Large intestine (tissue), 3 donors: ENCODE data around the gene ALOX15. TPM values are rescaled to one million over a fixed set of nuclear protein-coding genes. Genes with fewer than 3 reads are reported as not detected.
"Not testable (repeated sequence)": the region's sequence is repeated elsewhere in the genome, so short reads cannot be mapped to it uniquely, and the experiment has no call there.

ENCODE experiments used
- DNase-seq, 2 donors: peaks; one replicate each; pipeline versions ENCODE4 v3.0.0 to v3.0.0-alpha.2; 2013
- H3K27ac ChIP-seq: one replicate; pipeline ENCODE4 v1.5.1; 2013; ENCODE audit warnings: low read length
- H3K27me3 ChIP-seq: 2 replicates; pipeline ENCODE4 v1.6.1; 2013; ENCODE audit warnings: low read length; ENCODE audit not compliant: control insufficient read depth, insufficient read depth
- H3K36me3 ChIP-seq: 2 replicates; pipeline ENCODE4 v1.6.1; 2013; ENCODE audit warnings: low read length; ENCODE audit not compliant: control insufficient read depth, insufficient read depth
- H3K4me1 ChIP-seq: one replicate; pipeline ENCODE4 v1.6.1; 2013; ENCODE audit warnings: low read length; ENCODE audit not compliant: control insufficient read depth, insufficient read depth
- H3K4me3 ChIP-seq: one replicate; pipeline ENCODE4 v1.5.1; 2013; ENCODE audit warnings: low read length
- H3K9me3 ChIP-seq: one replicate; pipeline ENCODE4 v1.6.1; 2013; ENCODE audit warnings: mild to moderate bottlenecking, low read depth, low read length, moderate library complexity; ENCODE audit not compliant: control insufficient read depth
- WGBS: methylation state at CpG from one replicate; pipeline ENCODE4 v1.1.5; 2013; ENCODE audit warnings: low lambda C conversion rate; ENCODE audit not compliant: insufficient coverage; 5-methylcytosine and 5-hydroxymethylcytosine counted together
- polyA plus RNA-seq: library from polyadenylated mRNA; unstranded; fragments of 120-200 nt; gene quantifications from one replicate; pipeline ENCODE4 v1.2.1, GENCODE V29; 2013

The ALOX15 gene
- polyA plus RNA-seq, 1 donor, result 2.2 TPM

GRCh38 chr17:4607261-4607741, 34.2 kb downstream of the ALOX15 start:
- Histone ChIP-seq H3K9me3 (no peaks in the 10 kb centered on the region), H3K4me3 (no peak overlapping the region), H3K27ac (peak overlapping the region; percentile 82), H3K27me3 (no peaks in the 10 kb centered on the region), H3K36me3 (peaks cover 4% of the 10 kb centered on the region), H3K4me1 (peaks cover 49% of the 10 kb centered on the region)
- no CpG with 5 or more reads among the region's 25 CpGs for whole genome bisulfite sequencing
- peak; percentile 59 to 79 for DNase-seq

GRCh38 chr17:4605826-4606225, 35.7 kb downstream of the ALOX15 start:
- Histone ChIP-seq H3K9me3 (no peaks in the 10 kb centered on the region), H3K4me3 (no peak overlapping the region), H3K36me3 (peaks cover 4% of the 10 kb centered on the region), H3K27me3 (no peaks in the 10 kb centered on the region), H3K27ac (peak overlapping the region; percentile 44), H3K4me1 (peaks cover 48% of the 10 kb centered on the region)
- DNase-seq, result peak; percentile 71 to 81
- WGBS, result no CpG with 5 or more reads among the region's 12 CpGs

- H3K4me1 ChIP-seq, result peaks cover 54% of the 10 kb centered on the region
- H3K27me3 ChIP-seq, H3K4me3 ChIP-seq, DNase-seq, H3K36me3 ChIP-seq, H3K9me3 ChIP-seq, H3K27ac ChIP-seq: not testable (repeated sequence)
- WGBS, result no CpG with 5 or more reads among the region's 11 CpGs
Observed at GRCh38 chr17:4604736-4605135, 36.7 kb downstream of the ALOX15 start.

- Histone ChIP-seq H3K27ac (no peak overlapping the region), H3K4me1 (peaks cover 54% of the 10 kb centered on the region)
- WGBS, result no CpG with 5 or more reads among the region's 18 CpGs
Observed at GRCh38 chr17:4604111-4604644, 37.3 kb downstream of the ALOX15 start.

GRCh38 chr17:4602041-4602440, 39.4 kb downstream of the ALOX15 start:
- no CpG with 5 or more reads among the region's 5 CpGs for WGBS
- Histone ChIP-seq H3K36me3 (peaks cover 13% of the 10 kb centered on the region), H3K4me3 (no peak overlapping the region), H3K27ac (no peak overlapping the region), H3K4me1 (peaks cover 48% of the 10 kb centered on the region), H3K9me3 (no peaks in the 10 kb centered on the region), H3K27me3 (no peaks in the 10 kb centered on the region)
- DNase-seq, result no peak

More at GRCh38 chr17:4604111-4604644, 37.3 kb downstream of the ALOX15 start:
- Histone ChIP-seq H3K9me3 (no peaks in the 10 kb centered on the region), H3K36me3 (peaks cover 4% of the 10 kb centered on the region), H3K4me3 (no peak overlapping the region), H3K27me3 (no peaks in the 10 kb centered on the region)
- DNase-seq, result peak in 1 of 2 donors; percentile 31

GRCh38 chr17:4601326-4601725, 40.2 kb downstream of the ALOX15 start:
- no peak overlapping the region for H3K4me3 ChIP-seq
- peaks cover 41% of the 10 kb centered on the region for H3K4me1 ChIP-seq
- H3K27ac ChIP-seq, result peak overlapping the region; percentile 89
- no peaks in the 10 kb centered on the region for H3K9me3 ChIP-seq
- no CpG with 5 or more reads among the region's 4 CpGs for WGBS
- peaks cover 18% of the 10 kb centered on the region for H3K36me3 ChIP-seq
- DNase-seq, result no peak
- no peaks in the 10 kb centered on the region for H3K27me3 ChIP-seq

- Histone ChIP-seq H3K4me3 (no peak overlapping the region), H3K27ac (peak overlapping the region; percentile 89), H3K4me1 (peaks cover 36% of the 10 kb centered on the region), H3K36me3 (peaks cover 18% of the 10 kb centered on the region), H3K27me3 (no peaks in the 10 kb centered on the region), H3K9me3 (no peaks in the 10 kb centered on the region)
- no CpG with 5 or more reads among the region's 13 CpGs for WGBS
- DNase-seq, result peak; percentile 71 to 83
Observed at GRCh38 chr17:4600563-4600962, 40.9 kb downstream of the ALOX15 start.

- H3K4me1 ChIP-seq, result peaks cover 43% of the 10 kb centered on the region
- no peaks in the 10 kb centered on the region for H3K27me3 ChIP-seq
- H3K9me3 ChIP-seq, result no peaks in the 10 kb centered on the region
- peak overlapping the region; percentile 89 for H3K27ac ChIP-seq
- peaks cover 18% of the 10 kb centered on the region for H3K36me3 ChIP-seq
- WGBS, result no CpG with 5 or more reads among the region's 25 CpGs
- H3K4me3 ChIP-seq, result no peak overlapping the region
- peak; percentile 81 to 82 for DNase-seq
Observed at GRCh38 chr17:4599505-4600281, 41.8 kb downstream of the ALOX15 start.

- Histone ChIP-seq H3K4me1 (peaks cover 47% of the 10 kb centered on the region), H3K27ac (peak overlapping the region; percentile 89), H3K36me3 (peaks cover 18% of the 10 kb centered on the region), H3K4me3 (no peak overlapping the region), H3K27me3 (no peaks in the 10 kb centered on the region), H3K9me3 (no peaks in the 10 kb centered on the region)
- no CpG with 5 or more reads among the region's 20 CpGs for WGBS
- DNase-seq, result peak; percentile 37 to 40
Observed at GRCh38 chr17:4598776-4599504, 42.5 kb downstream of the ALOX15 start.

GRCh38 chr17:4597975-4598374, 43.5 kb downstream of the ALOX15 start:
- no peak overlapping the region for H3K27ac ChIP-seq
- H3K36me3 ChIP-seq, result peaks cover 21% of the 10 kb centered on the region
- no peak for DNase-seq
- peaks cover 47% of the 10 kb centered on the region for H3K4me1 ChIP-seq
- WGBS, result no CpG with 5 or more reads among the region's 13 CpGs
- H3K27me3 ChIP-seq, result no peaks in the 10 kb centered on the region
- H3K9me3 ChIP-seq, result no peaks in the 10 kb centered on the region
- no peak overlapping the region for H3K4me3 ChIP-seq
